Ovary (tissue), 3 donors: ENCODE measurements around the gene BCL3.

Experiments used
- EP300 ChIP-seq: sonication (generic); formaldehyde crosslinking; IDR thresholded peaks from one replicate; pipeline ENCODE4 v1.6.1; 2017; ENCODE audit warnings: antibody characterized with exemption
- POLR2A ChIP-seq: fragments of 450-650 bp; IDR thresholded peaks from one replicate; pipeline ENCODE4 v1.6.1; 2017; ENCODE audit warnings: antibody characterized with exemption, mild to moderate bottlenecking, moderate library complexity
- TF ChIP-seq, protein P1 (sequence below), 3 donors: fragments of 450-650 bp in 2 of 3; fragments of 200-600 bp in 1 of 3; IDR thresholded peaks; one replicate each; pipeline versions ENCODE4 v1.5.1 to v1.8.0; 2016 to 2022; ENCODE audit warnings: antibody characterized with exemption in 3 of 3, mild to moderate bottlenecking in 1 of 3
- donor health status: DM: no; HTN: no; CAD: no.

DNA sequence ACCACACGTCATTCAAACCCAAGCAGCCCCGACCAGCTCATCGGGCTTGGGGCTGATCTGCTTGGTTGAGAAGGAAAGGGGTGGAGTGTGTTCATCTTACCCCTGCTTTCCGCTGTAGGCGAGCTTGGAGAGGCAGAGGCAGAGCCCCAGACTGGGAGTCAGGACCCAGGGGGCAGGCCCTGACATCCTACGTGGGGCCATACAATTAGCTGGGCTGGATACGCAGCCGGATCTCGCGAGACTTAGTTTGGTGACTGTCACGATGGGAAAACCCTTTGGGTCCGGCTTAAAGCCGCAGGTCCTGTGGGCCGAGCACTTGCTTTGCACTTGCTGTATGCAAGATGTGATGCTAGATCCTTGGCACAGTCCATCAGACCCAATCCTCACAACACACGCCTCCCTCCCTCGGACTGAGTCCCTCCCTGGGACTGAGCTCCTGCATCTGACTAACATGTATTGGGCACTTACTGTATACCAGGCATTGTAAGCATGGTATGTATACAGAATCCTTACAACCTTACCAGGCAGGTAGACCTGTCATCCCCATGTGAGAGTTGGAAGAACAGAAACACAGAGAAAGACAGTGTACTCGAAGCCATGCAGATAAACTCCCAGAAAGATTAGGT is 45.8 kb upstream of the BCL3 start:
- TF ChIP-seq, protein P1, sequence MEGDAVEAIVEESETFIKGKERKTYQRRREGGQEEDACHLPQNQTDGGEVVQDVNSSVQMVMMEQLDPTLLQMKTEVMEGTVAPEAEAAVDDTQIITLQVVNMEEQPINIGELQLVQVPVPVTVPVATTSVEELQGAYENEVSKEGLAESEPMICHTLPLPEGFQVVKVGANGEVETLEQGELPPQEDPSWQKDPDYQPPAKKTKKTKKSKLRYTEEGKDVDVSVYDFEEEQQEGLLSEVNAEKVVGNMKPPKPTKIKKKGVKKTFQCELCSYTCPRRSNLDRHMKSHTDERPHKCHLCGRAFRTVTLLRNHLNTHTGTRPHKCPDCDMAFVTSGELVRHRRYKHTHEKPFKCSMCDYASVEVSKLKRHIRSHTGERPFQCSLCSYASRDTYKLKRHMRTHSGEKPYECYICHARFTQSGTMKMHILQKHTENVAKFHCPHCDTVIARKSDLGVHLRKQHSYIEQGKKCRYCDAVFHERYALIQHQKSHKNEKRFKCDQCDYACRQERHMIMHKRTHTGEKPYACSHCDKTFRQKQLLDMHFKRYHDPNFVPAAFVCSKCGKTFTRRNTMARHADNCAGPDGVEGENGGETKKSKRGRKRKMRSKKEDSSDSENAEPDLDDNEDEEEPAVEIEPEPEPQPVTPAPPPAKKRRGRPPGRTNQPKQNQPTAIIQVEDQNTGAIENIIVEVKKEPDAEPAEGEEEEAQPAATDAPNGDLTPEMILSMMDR (IDR thresholded peaks at IDR 0.05), result no peak
- TF ChIP-seq POLR2A, result no peak
- TF ChIP-seq EP300, result no peak
